HG03280 (cell line): Measurements from ENCODE around the gene EEFSEC.

Experiments used
- ATAC-seq: cut with Tn5 transposase; IDR thresholded peaks from one replicate; pipeline ENCODE4 v1.9.1; 2021; ENCODE audit warnings: mild to moderate bottlenecking, moderate library complexity; ENCODE audit not compliant: unreplicated experiment

EEFSEC gene, protein sequence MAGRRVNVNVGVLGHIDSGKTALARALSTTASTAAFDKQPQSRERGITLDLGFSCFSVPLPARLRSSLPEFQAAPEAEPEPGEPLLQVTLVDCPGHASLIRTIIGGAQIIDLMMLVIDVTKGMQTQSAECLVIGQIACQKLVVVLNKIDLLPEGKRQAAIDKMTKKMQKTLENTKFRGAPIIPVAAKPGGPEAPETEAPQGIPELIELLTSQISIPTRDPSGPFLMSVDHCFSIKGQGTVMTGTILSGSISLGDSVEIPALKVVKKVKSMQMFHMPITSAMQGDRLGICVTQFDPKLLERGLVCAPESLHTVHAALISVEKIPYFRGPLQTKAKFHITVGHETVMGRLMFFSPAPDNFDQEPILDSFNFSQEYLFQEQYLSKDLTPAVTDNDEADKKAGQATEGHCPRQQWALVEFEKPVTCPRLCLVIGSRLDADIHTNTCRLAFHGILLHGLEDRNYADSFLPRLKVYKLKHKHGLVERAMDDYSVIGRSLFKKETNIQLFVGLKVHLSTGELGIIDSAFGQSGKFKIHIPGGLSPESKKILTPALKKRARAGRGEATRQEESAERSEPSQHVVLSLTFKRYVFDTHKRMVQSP

DNA sequence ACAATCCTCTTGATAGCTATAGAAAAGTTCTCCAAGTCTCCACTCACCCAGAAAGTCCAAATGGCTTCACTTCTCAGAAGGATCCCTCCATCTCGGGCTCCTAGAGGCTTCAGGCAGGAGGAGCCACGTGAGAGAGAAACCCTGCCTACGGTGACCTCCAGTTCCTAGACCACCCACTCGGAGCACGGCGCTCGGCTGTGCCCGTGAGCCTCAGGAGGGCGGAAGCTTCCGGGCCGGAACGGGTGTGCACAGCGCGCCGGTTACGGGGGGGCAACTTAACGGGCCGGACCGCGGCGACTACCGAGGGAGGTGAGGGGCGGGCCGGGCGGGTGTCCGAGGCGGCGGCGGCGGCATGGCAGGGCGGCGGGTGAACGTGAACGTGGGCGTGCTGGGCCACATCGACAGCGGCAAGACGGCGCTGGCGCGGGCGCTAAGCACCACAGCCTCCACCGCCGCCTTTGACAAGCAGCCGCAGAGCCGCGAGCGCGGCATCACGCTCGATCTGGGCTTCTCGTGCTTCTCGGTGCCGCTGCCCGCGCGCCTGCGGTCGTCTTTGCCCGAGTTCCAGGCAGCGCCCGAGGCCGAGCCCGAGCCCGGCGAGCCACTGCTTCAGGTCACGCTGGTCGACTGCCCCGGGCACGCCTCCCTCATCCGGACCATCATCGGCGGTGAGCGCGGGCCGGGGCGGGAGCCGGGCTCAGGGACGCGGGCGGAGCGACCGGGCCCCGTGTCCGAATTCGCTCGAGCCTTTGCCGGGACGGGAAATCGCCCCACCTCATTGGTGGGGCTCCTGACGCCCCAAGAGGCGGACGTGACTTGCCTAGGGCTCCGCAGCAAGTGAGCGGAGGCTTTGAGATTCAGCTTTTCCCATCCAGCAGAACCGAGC is at the start of gene EEFSEC:
TSS of gene EEFSEC (plus strand) at position 326 of the 886 bp plus-strand sequence. CDS start at position 353, 27 bp downstream.
- ATAC-seq = peak; percentile 91

DNA sequence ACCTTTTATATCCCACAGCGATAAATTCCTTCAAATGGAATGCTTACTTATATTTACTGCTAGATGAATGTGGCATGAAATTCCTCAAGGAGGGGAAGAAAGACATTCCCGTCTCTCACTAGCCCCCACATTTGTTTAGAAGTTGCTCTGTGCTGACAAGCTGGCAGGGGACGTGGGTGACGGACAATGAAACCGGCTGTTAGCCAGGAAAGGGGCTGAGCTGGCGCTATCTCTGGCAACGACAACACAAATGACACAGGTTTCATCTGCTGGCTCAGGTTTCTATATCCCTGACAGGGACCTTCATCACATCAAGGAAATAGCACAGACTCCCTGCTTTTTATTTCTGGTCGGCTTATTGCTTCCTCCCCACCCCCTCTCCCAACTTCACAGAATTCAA is 45.4 kb upstream of the EEFSEC start:
- no peak for ATAC-seq

DNA sequence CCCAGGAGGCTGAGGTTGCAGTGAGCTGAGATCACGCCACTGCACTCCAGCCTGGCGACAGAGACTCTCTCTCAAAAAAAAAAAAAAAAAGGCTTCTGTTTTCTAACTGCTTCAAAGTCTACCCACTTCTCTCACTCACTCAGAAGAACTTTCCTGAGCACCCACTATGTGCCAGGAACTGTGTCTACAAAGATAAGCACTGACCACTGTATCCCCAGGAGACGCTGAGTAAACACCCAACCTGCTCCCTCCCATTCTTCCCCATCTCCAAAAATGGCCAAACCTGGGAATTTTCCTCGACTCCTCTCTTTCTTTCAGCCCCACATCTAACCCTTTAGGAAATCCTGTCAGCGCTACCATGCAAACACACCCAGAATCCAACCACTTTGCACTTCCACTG is 42.1 kb upstream of the EEFSEC start:
- no peak for ATAC-seq

DNA sequence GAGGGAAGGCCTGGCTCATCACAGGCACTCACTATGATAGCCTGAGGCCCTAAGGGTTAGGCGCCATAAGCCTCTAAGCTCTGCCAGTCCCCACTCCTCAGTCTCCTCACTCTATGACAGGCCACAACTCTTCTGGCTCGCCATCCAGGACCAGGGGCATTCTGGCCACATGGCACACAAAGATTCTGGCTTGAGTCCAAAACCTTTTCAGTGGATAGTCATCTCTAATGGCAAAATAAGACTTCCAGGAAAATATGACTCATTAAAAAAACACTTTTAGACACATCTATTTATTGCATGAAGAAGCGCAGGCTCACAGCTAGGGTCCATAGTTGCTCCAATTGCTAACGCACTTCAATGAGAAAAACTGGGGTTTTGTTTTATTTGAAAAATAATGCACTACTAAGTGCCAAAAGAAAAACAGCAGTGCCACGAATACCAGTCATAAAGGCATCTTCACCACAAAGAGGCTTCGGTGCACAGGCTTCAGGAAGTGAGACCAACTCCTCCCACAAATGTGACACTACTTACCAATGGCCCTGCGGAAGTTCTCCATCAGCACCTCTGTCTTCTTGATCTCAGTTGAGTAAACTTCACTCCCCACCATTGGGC is 40.8 kb upstream of the EEFSEC start:
- ATAC-seq = no peak

DNA sequence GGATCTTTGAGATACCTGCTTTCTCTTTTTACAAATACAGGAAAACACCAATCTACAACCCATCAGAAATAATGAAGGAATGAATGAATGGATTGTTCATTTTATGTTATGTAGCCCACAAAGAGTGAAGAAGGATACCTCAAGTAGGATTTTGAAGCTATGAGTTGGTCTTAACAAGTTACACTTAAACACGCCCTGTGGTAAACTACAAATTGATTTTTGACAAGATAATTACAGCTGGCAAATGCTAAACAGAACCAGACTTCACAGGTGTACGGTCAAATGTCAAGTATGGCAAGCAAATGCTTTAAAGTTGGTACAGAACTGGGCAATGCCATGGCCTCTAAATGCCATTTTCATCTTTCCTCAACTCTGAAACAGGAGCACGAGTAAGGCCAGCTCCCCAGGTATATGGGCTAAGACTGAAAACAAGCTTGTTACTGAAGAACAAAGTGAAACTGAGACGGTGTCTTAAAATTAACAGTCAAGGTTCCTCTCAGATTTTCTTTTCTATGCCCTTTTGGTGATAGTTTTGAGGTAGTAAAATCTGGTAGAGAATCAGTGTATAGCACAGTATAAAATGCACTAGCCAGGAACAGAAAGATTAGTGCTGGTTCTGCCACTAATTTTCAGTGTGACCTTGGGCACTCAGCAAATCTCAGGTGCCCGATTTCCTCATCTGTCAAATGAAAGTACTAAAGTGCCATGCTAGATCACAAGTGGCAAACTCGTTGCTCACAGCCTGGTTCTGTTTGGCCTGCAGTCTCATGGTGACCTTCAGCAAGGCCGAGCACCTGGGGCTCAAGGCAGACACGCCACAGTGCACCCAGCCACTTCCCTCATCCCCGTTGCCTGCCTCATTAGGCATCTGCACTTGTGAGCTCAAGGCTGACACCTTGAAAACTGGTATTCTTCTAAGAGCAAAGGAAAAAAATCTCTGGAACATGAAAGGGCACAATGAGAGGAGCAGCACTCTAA is 39.2 kb upstream of the EEFSEC start:
- ATAC-seq = peak; percentile 71

DNA sequence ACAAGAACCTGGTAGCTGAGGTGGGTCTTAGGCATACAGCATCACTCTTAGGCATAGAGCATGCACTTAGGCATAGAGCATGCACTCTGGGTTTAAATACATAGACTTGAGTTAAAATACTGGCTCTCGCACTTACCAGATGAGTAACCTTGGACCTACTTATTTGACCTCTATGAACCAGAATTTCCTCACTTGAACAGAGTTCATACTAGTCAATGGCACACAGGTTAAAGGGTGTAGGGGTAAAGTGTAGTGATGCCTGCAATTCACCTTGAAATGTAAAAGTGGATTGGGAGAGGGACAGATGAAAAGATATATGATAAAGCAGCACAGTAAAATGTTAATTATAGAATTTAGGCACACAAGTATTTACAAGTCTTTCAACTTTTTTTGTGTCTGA is 31.3 kb upstream of the EEFSEC start:
- no peak for ATAC-seq

DNA sequence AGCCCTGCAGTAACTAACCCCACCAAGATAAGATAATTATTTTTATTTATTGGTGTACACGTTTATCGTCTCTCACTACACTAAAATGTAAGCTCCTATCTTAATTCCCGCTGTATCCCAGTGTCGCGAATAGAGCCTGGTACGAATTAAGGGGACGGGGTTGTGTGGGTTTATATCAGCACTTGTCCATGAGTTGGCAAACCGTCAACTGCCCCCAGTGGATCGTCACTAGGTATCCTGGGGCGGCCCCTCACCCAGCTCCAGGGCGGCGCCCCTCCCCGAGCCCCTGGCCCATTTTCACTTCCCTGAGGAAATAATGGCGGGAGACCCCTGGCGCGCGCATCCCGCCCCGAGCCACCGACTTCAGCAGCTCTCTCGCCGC is 30.1 kb upstream of the EEFSEC start:
- ATAC-seq = peak; percentile 6

DNA sequence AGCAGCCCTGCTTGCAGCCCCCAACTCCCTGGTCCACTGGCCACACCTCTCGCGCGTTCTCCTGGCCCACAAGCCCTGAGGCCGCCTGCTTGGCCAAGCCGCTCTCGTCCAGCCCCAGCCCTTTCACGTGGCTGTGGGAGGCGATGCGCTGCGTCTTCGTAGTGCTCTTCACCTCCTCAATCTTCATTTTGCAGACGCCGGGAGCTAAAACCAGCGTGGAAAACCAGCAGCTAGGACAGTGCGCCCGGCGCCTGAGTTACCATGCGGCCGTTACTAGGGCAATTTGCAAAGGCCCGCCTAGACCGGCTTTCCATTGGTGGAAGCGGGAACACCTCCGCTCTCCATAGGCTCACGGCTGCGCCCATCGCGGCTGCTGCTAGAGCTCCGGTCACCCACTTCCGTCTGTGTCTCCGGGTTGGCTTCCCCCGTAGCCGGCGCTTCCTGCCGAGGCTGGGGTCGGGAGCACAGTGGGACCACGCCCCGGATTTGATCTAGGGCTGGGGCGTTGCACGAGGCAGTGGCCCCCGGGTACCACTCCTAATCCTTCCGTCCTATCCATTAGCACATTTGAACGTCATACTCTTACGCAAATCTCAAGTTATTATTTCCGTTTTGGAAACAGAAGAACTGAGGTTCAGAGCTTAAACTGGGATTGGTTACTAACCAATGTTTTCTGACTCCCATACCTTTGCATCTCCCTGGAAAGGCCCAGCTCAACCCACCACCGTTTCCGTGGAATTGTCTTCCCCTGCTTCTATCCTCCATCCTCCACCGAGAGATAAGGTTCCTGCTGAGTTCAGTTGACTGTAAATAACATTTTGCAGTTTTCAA is 29.5 kb upstream of the EEFSEC start, which contains the start of gene RUVBL1:
TSS of gene RUVBL1 (minus strand) at position 275 of the 831 bp plus-strand sequence. CDS start at position 187, 88 bp downstream.
- peak; percentile 99 for ATAC-seq

DNA sequence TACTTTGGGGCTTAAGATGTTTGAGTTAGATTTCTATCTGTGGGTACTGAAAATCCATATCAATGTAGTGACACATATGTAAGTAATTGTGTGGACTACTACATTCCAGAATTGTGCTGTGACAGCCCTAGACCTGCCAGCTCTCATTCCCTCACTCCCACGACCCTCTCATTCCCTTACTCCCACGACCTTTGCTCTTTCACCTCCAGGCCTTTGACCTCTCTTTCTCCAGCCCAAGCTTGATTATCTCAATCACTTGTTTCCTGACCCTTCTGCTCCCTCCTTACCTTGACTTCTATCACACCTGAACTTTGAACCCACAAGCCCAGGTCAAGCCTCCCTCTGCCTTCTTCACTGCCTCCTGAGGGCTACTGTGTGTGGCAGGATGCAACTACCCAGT is 26.0 kb upstream of the EEFSEC start:
- ATAC-seq = no peak

DNA sequence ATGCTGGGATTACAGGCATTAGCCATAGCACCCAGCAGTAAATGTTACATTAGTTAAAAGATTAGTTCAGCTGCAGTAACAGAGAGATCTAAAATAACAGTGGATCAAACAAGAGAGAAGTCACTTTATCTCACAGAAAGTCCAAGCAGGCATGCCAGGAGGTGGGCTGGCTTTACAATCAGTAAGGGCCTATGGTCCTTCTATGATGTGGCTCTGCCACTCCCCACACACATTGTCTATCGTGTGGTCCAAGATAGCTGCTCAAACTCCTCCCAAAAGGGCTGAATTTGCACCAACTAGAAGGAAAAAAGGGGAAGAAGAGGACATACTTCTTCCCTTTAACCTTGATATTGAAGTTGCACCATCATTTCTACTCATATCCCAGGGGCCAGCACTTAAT is 25.0 kb upstream of the EEFSEC start:
- no peak for ATAC-seq

DNA sequence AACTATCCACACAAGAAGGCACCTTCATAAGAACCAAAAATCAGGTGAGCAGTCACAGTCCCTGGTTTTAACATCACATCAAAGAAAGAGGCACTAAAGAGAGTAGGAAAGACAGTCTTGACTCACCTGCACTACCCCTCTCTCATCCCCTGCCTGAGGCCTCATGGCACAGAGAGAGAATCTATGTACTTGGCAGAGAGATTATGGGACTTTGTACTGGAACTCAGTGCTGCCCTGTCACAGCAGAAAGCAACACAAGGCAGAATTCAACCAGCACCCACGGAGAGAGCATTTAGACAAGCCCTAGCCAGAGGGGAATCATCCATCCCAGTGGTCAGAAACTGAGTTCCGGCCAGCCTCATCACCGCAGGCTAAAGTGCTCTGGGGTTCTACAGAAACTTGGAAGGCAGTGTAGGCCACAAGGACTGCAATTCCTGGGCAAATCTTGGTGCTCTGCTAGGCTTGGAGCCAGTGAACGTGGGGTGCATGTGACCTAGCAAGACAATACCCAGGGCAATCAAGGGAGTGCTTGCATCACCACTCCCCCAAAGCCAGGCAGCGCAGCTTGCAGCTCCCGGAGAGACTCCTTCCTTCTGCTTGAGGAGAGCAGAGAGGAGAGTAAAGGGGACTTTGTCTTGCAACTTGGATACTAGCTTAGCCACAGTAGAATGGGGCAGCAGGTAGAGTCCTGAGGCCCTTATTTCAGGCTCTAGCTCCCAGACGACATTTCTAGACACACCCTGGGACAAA is 21.2 kb upstream of the EEFSEC start:
- no peak for ATAC-seq

DNA sequence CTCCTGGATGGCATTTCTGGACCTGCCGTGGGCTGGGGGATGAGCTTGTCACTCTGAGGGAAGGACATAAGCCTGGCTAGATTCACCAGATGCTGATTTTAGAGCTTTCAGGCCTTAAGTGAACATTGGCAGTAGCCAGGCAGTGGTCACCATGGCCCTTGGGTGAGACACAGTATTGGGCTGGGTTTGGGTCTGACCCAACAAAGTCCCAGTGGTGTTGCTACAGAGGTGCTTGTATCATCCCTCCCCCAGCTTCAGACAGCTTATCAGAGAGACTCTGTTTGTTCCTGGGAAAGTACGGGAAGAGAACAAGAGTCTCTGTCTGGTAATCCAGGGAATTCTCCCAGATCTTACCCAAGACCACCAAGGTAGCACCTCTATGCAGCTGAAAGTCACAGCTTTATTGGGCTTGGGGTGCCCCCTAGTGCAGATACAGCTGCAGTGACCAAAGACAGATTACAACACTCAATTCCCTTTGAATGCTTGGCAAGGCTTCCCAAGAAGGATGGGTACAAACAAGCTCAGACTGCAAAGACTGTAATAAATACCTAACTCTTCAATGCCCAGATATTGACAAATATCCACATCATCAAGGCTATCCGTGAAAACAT is 19.9 kb upstream of the EEFSEC start:
- ATAC-seq = no peak

DNA sequence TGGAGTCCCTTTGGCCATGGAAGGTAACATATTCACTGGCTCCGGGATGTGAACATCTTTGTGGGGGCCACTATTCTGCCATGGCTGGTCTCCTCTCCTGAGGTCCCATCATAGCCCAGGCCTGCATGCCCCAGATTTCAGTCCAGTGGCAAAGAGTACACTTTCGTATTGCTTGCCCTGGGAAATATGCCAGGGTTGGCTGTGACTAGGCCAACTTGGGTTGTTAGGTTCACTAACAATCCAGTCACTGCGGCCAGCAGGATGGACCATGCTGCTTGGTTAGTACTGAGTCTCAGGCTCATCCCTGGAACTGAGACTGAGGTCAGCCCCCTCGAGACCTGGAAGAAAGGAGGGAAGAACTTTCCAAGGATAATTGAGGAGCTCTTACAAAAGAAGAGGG is 9.8 kb upstream of the EEFSEC start:
- no peak for ATAC-seq

DNA sequence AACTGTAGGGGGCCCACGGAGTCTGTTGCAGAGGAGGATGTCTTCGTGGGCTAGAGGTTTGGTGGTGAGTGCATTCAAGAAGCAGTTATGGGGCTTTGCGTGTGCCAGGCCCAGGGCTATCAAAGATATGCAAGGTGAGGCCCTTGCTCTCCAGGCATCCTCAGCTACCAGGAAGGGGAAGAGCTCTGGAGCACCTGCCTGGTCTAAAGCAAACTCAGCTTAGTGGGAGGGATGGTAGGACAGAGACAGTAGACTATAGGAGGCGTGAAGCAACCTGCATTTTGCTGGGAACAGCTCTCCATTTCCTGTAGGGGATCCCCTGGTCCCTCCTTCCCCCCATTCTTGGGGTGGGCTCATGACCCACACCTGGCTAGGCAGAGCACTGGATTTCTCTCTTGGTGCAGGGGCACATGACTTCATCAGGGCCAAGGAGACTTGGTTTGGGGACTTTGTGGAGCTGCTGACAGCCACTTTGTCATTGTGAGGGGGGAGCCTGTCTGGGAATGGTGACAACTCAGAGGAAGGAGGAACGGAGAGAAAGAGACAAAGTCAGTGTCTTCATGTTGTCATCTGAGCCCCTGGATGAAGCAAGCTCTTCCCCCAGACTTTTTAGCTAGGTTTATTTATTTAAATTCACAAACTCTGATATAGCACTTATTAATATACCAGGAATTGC is 8.6 kb upstream of the EEFSEC start:
- no peak for ATAC-seq

DNA sequence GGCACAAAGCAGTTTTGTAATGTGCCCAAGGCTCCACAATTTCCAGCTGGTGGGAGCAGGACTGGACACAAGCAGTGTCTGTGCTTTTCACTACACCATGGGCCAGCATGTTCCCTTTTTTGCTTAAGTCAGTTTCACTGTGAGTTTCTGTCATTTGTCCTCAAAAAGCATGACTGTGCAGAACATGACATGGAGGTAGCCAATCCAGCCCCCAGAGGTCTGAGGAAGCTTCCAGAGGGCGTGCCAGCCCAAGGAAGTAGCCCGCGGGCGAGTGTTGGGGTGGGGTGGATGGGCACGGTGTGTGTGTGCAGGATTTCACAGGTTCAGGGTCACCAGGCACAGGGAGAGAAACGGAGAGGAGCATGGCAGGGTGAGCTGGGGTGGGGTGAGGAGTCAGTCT is 8.0 kb upstream of the EEFSEC start:
- no peak for ATAC-seq

DNA sequence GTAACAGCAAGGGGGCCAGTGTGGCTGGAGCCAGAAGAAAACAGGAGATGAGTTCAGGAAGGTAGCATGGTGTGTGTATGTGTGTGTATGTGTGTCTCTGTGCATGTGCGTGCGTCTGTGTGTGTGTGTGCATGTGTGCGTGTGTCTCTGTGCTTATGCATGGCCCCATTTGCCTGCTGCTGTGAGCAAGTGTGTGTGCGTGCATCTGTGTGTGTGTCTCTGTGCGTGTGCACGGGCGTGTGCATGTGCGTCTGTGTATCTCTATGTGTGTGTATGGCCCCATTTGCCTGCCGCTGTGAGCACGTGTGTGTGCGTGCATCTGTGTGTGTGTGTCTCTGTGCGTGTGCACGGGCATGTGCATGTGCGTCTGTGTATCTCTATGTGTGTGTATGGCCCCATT is 7.1 kb upstream of the EEFSEC start:
- ATAC-seq = no peak

DNA sequence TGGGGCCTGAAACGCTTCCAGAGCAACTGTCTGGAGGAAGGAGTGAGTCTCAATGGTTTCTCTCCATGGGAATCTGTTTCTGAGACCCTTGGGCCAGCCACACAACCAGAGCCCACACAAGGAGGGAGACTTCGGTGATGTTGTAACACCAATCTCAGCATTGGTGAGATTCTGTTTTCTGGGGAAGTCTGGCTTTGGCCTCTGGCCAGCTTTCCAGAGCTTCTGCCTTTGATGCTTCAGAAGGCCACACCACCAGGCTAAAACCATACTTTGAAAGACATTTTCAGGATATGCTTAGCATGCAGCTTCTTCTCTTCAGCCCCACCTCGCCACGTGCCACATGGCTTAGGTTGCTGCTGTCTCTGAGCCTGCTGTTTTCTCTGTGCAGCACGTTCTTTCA is 3.6 kb upstream of the EEFSEC start:
- ATAC-seq = no peak
